ENCODE data around the gene RPUSD1. TPM values are rescaled to one million over a fixed set of nuclear protein-coding genes. Genes with fewer than 3 reads are reported as not detected.

Gene RPUSD1
- polyA plus RNA-seq, 1 of the 3 experiments (the other 2 are of a cell fraction), result 27.7 TPM

GRCh38 chr16:799111-799947, 11.1 kb upstream of the RPUSD1 start:
- H3K79me2 ChIP-seq (ENCODE audit: insufficient read depth), result no peaks in the 10 kb centered on the region
- no peak for TF ChIP-seq POLR2AphosphoS5 (IDR thresholded peaks at IDR 0.05; ENCODE audit: low read depth, low read length)
- TF ChIP-seq, protein P1, sequence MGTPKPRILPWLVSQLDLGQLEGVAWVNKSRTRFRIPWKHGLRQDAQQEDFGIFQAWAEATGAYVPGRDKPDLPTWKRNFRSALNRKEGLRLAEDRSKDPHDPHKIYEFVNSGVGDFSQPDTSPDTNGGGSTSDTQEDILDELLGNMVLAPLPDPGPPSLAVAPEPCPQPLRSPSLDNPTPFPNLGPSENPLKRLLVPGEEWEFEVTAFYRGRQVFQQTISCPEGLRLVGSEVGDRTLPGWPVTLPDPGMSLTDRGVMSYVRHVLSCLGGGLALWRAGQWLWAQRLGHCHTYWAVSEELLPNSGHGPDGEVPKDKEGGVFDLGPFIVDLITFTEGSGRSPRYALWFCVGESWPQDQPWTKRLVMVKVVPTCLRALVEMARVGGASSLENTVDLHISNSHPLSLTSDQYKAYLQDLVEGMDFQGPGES (IDR thresholded peaks at IDR 0.05; ENCODE audit: low read depth, low read length), result no peak
- TF ChIP-seq MXI1 (IDR thresholded peaks at IDR 0.05; ENCODE audit: low read depth, low read length), result no peak
- no peak for TF ChIP-seq PBX3 (IDR thresholded peaks at IDR 0.05)
- TF ChIP-seq TAF1 (IDR thresholded peaks at IDR 0.05; ENCODE audit: borderline replicate concordance, low read depth, low read length), result no peak
- TF ChIP-seq GABPA (IDR thresholded peaks at IDR 0.05; ENCODE audit: low read depth), result no peak
- no peak for TF ChIP-seq FOXJ3 (CRISPR knock-in tag; IDR thresholded peaks at IDR 0.05)
- no peaks in the 10 kb centered on the region for H4K20me1 ChIP-seq (ENCODE audit: insufficient read depth)
- no peak for DNase-seq
- H3K4me1 ChIP-seq (ENCODE audit: control insufficient read depth in 1 of 2, insufficient read depth in 2 of 2, low read depth in 1 of 2, low read length in 1 of 2), result peaks cover 0 to 6% of the 10 kb centered on the region in 2 experiments; a peak in 1 of 4 replicates
- no peak overlapping the region for H3K27ac ChIP-seq (ENCODE audit: low read depth in 2 of 2, low read length in 1 of 2)
- no peak overlapping the region for H3K4me2 ChIP-seq
- H3F3A ChIP-seq (replicated peaks; ENCODE audit: insufficient read depth), result no peaks in the 10 kb centered on the region
- no peaks in the 10 kb centered on the region for H3K9me2 ChIP-seq
- ChIA-PET POLR2A (interaction anchor here (1.1 kb wide), 1 partner anchor 11 kb away, joined by 3 read pairs; the partner anchor contains the start of gene CHTF18), CTCF (interaction anchor here (0.9 to 1.1 kb wide), 2 partner anchors 14 to 255 kb away, joined by 3 to 4 read pairs; no protein-coding TSS in a partner anchor)
- no peaks in the 10 kb centered on the region for H3K9me3 ChIP-seq
- no peaks in the 10 kb centered on the region for H3K36me3 ChIP-seq (replicated peaks in 1 of 2; ENCODE audit: control insufficient read depth in 1 of 2, insufficient read depth in 2 of 2, low read length in 1 of 2)
- 33% methylated on average over 3 of the region's 22 CpGs for WGBS (ENCODE audit: low lambda C conversion rate)
- H3K4me3 ChIP-seq (ENCODE audit: low read depth in 2 of 2, low read length in 1 of 2), result no peak overlapping the region
- peaks cover 24% of the 10 kb centered on the region; the same call in 1 of the 2 replicates for H3K27me3 ChIP-seq (ENCODE audit: insufficient read depth)
- H2AFZ ChIP-seq (ENCODE audit: low read depth), result no peak overlapping the region
- no peak overlapping the region for H3K9ac ChIP-seq

DNA sequence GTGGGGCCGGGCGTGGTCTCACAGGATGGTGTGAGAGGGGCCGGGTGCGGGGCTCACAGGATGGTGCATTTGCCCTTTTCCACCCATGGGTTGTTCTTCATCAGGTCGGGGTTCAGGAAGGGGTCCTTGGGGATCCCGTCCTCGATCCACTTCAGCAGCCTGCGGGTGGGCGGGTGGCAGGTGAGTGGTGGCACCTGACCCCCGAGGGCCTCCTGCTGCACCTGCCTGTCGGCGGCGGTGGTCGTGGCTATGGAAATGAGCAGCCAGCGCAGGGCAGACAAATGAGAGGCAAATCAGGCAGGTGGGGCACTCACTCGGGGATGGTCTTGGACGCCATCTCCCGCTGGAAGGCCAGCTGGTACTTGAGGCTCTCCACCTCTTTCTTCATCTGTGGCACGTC, 10.5 kb upstream of the RPUSD1 start:
- TF ChIP-seq SMC3 (IDR thresholded peaks at IDR 0.05; ENCODE audit: low read depth, low read length), result no peak
- TF ChIP-seq SIN3A (IDR thresholded peaks at IDR 0.05; ENCODE audit: borderline replicate concordance, low read depth, low read length), result no peak
- TF ChIP-seq RXRA (IDR thresholded peaks at IDR 0.05; ENCODE audit: borderline replicate concordance, low read depth), result no peak
- no peak for TF ChIP-seq PBX3 (IDR thresholded peaks at IDR 0.05)
- TF ChIP-seq RAD21 (IDR thresholded peaks at IDR 0.05; ENCODE audit: low read length), result no peak
- TF ChIP-seq, protein P1 (IDR thresholded peaks at IDR 0.05; ENCODE audit: low read depth, low read length), result no peak
- no peak for TF ChIP-seq EZH2phosphoT487 (IDR thresholded peaks at IDR 0.05; ENCODE audit: borderline replicate concordance, low read depth)
- TF ChIP-seq, protein P2, sequence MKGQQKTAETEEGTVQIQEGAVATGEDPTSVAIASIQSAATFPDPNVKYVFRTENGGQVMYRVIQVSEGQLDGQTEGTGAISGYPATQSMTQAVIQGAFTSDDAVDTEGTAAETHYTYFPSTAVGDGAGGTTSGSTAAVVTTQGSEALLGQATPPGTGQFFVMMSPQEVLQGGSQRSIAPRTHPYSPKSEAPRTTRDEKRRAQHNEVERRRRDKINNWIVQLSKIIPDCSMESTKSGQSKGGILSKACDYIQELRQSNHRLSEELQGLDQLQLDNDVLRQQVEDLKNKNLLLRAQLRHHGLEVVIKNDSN (IDR thresholded peaks at IDR 0.05; ENCODE audit: borderline replicate concordance, low read depth), result no peak
- TF ChIP-seq, protein P3, sequence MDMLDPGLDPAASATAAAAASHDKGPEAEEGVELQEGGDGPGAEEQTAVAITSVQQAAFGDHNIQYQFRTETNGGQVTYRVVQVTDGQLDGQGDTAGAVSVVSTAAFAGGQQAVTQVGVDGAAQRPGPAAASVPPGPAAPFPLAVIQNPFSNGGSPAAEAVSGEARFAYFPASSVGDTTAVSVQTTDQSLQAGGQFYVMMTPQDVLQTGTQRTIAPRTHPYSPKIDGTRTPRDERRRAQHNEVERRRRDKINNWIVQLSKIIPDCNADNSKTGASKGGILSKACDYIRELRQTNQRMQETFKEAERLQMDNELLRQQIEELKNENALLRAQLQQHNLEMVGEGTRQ (IDR thresholded peaks at IDR 0.05; ENCODE audit: borderline replicate concordance, low read depth, low read length), result no peak
- Histone ChIP-seq H4K20me1 (ENCODE audit: insufficient read depth) (no peaks in the 10 kb centered on the region), H3K4me2 (no peak overlapping the region), H3F3A (replicated peaks; ENCODE audit: insufficient read depth) (no peaks in the 10 kb centered on the region), H3K27ac (ENCODE audit: low read depth in 2 of 2, low read length in 1 of 2) (no peak overlapping the region), H3K4me1 (ENCODE audit: control insufficient read depth in 1 of 2, insufficient read depth in 2 of 2, low read depth in 1 of 2, low read length in 1 of 2) (peaks cover 0 to 6% of the 10 kb centered on the region in 2 experiments; a peak in 1 of 4 replicates), H3K9me3 (no peaks in the 10 kb centered on the region), H3K9ac (no peak overlapping the region), H3K79me2 (ENCODE audit: insufficient read depth) (no peaks in the 10 kb centered on the region), H3K27me3 (ENCODE audit: insufficient read depth) (peaks cover 24% of the 10 kb centered on the region; the same call in 1 of the 2 replicates), H2AFZ (ENCODE audit: low read depth) (no peak overlapping the region), H3K36me3 (replicated peaks in 1 of 2; ENCODE audit: control insufficient read depth in 1 of 2, insufficient read depth in 2 of 2, low read length in 1 of 2) (no peaks in the 10 kb centered on the region), H3K4me3 (ENCODE audit: low read depth in 2 of 2, low read length in 1 of 2) (no peak overlapping the region), H3K9me2 (no peaks in the 10 kb centered on the region)
- POLR2A ChIA-PET, result interaction anchor here (1.1 kb wide), 1 partner anchor 10 kb away, joined by 3 read pairs; the partner anchor contains the start of gene CHTF18
- DNase-seq, result no peak
- WGBS (ENCODE audit: low lambda C conversion rate), result 89% methylated on average over 14 of the region's 19 CpGs
- CTCF ChIA-PET, result interaction anchor here (0.9 kb wide), 1 partner anchor 256 kb away, joined by 4 read pairs; no protein-coding TSS in a partner anchor
